H9 (cell line): ENCODE results near the gene DAB1. TPM values are rescaled to one million over a fixed set of nuclear protein-coding genes. Genes with fewer than 3 reads are reported as not detected.

Experiments
- DNase-seq: peaks from one replicate; pipeline ENCODE4 v3.0.0-alpha.2; 2017
- H2AFZ ChIP-seq: one replicate; pipeline ENCODE4 v1.6.1; 2013; ENCODE audit warnings: mild to moderate bottlenecking, low read length, control low read depth, moderate library complexity
- H2AK5ac ChIP-seq: 2 replicates; pipeline ENCODE4 v1.6.1; 2013; ENCODE audit warnings: low read length, control low read depth, mixed read lengths; ENCODE audit not compliant: insufficient read length
- H2BK120ac ChIP-seq: one replicate; pipeline ENCODE4 v1.6.1; 2013; ENCODE audit warnings: low read depth, mild to moderate bottlenecking, low read length, control low read depth, inconsistent platforms; ENCODE audit not compliant: poor library complexity, severe bottlenecking
- H2BK12ac ChIP-seq: 2 replicates; pipeline ENCODE4 v1.6.1; 2013; ENCODE audit warnings: low read length, control low read depth, mixed read lengths, low read depth; ENCODE audit not compliant: insufficient read length
- H2BK15ac ChIP-seq: 2 replicates; pipeline ENCODE4 v1.6.1; 2013; ENCODE audit warnings: low read depth, low read length, control low read depth
- H2BK20ac ChIP-seq: one replicate; pipeline ENCODE4 v1.6.1; 2013; ENCODE audit warnings: low read depth, mild to moderate bottlenecking, low read length, control low read depth, inconsistent platforms; ENCODE audit not compliant: poor library complexity, severe bottlenecking
- H2BK5ac ChIP-seq: 2 replicates; pipeline ENCODE4 v1.6.1; 2013; ENCODE audit warnings: low read length, control low read depth, mixed read lengths; ENCODE audit not compliant: insufficient read length
- H3K14ac ChIP-seq: 2 replicates; pipeline ENCODE4 v1.6.1; 2013; ENCODE audit warnings: low read length, control low read depth; ENCODE audit not compliant: insufficient read depth
- H3K18ac ChIP-seq: 2 replicates; pipeline ENCODE4 v1.6.1; 2013; ENCODE audit warnings: low read depth, mild to moderate bottlenecking, mixed read lengths, low read length, control low read depth; ENCODE audit not compliant: insufficient read length
- H3K23ac ChIP-seq: 2 replicates; pipeline ENCODE4 v1.6.1; 2013; ENCODE audit warnings: low read length, control low read depth, mixed read lengths, low read depth; ENCODE audit not compliant: insufficient read length
- H3K23me2 ChIP-seq: 2 replicates; pipeline ENCODE4 v1.6.1; 2013; ENCODE audit warnings: low read depth, mild to moderate bottlenecking, mixed read lengths, low read length, control low read depth; ENCODE audit not compliant: insufficient read length, poor library complexity, severe bottlenecking
- H3K27ac ChIP-seq: 2 replicates; pipeline ENCODE4 v1.5.1; 2013; ENCODE audit warnings: low read length, control low read depth, mixed read lengths, low read depth; ENCODE audit not compliant: insufficient read length
- H3K27me3 ChIP-seq: 2 replicates; pipeline ENCODE4 v1.6.1; 2013; ENCODE audit warnings: low read length, control low read depth, inconsistent platforms; ENCODE audit not compliant: insufficient read depth
- H3K4ac ChIP-seq: 2 replicates; pipeline ENCODE4 v1.6.1; 2013; ENCODE audit warnings: low read depth, mild to moderate bottlenecking, control low read depth, inconsistent platforms, low read length, moderate library complexity
- H3K4me1 ChIP-seq: 2 replicates; pipeline ENCODE4 v1.6.1; 2013; ENCODE audit warnings: low read length, control low read depth, inconsistent platforms; ENCODE audit not compliant: insufficient read depth
- H3K4me2 ChIP-seq: 2 replicates; pipeline ENCODE4 v1.6.1; 2013; ENCODE audit warnings: low read length, control low read depth, mixed read lengths; ENCODE audit not compliant: insufficient read length, insufficient read depth
- H3K56ac ChIP-seq: 2 replicates; pipeline ENCODE4 v1.6.1; 2013; ENCODE audit warnings: low read depth, mild to moderate bottlenecking, mixed read lengths, low read length, control low read depth; ENCODE audit not compliant: insufficient read length
- H3K79me1 ChIP-seq: 2 replicates; pipeline ENCODE4 v1.6.1; 2013; ENCODE audit warnings: low read depth, mild to moderate bottlenecking, moderate library complexity, low read length, control low read depth, inconsistent platforms; ENCODE audit not compliant: insufficient read depth, poor library complexity, severe bottlenecking
- H3K79me2 ChIP-seq: 2 replicates; pipeline ENCODE4 v1.6.1; 2013; ENCODE audit warnings: low read length, control low read depth, inconsistent platforms; ENCODE audit not compliant: insufficient read depth
- H3K9ac ChIP-seq: 2 replicates; pipeline ENCODE4 v1.6.1; 2013; ENCODE audit warnings: low read length, control low read depth, mixed read lengths; ENCODE audit not compliant: insufficient read length; ENCODE audit errors: extremely low read depth
- H3K9me3 ChIP-seq: one replicate; pipeline ENCODE4 v1.6.1; 2013; ENCODE audit warnings: low read depth, low read length, inconsistent platforms; ENCODE audit not compliant: control insufficient read depth
- H3T11ph ChIP-seq: one replicate; pipeline ENCODE4 v1.6.1; 2013; ENCODE audit warnings: mild to moderate bottlenecking, low read length, control low read depth, inconsistent platforms
- H4K20me1 ChIP-seq: one replicate; pipeline ENCODE4 v1.6.1; 2013; ENCODE audit not compliant: control insufficient read depth, insufficient read length, insufficient read depth
- H4K5ac ChIP-seq: 2 replicates; pipeline ENCODE4 v1.6.1; 2013; ENCODE audit warnings: low read depth, mild to moderate bottlenecking, mixed read lengths, low read length, control low read depth; ENCODE audit not compliant: insufficient read length
- H4K8ac ChIP-seq: replicated peaks from 2 replicates; pipeline ENCODE4 v1.6.1; 2013; ENCODE audit warnings: low read length, control low read depth, mixed read lengths, low read depth; ENCODE audit not compliant: insufficient read length
- H4K91ac ChIP-seq: 2 replicates; pipeline ENCODE4 v1.6.1; 2013; ENCODE audit warnings: low read depth, mild to moderate bottlenecking, moderate library complexity, mixed read lengths, low read length, control low read depth; ENCODE audit not compliant: insufficient read length
- H3K27ac Mint-ChIP-seq, 3 experiments: 2 replicates in 2 of 3; 3 replicates in 1 of 3; pipeline ENCODE4 v1.8.0; 2020 to 2021; ENCODE audit warnings: mixed read lengths in 3 of 3, mild to moderate bottlenecking in 1 of 3, moderate library complexity in 1 of 3
- H3K27me3 Mint-ChIP-seq: 2 replicates; pipeline ENCODE4 v1.8.0; 2021; ENCODE audit warnings: low read depth, mild to moderate bottlenecking, moderate library complexity, mixed read lengths
- H3K36me3 Mint-ChIP-seq, 3 experiments: 2 replicates in 2 of 3; 3 replicates in 1 of 3; pipeline ENCODE4 v1.8.0; 2020 to 2021; ENCODE audit warnings: low read depth in 3 of 3, mixed read lengths in 3 of 3; ENCODE audit not compliant: insufficient read depth in 1 of 3
- H3K4me1 Mint-ChIP-seq, 2 experiments: 2 replicates each; pipeline ENCODE4 v1.8.0; 2020; ENCODE audit warnings: mixed read lengths in 2 of 2
- H3K4me3 Mint-ChIP-seq, 2 experiments: 2 replicates in 1 of 2; 3 replicates in 1 of 2; pipeline ENCODE4 v1.8.0; 2020 to 2021; ENCODE audit warnings: mild to moderate bottlenecking in 2 of 2, mixed read lengths in 2 of 2, moderate library complexity in 1 of 2
- H3K9me3 Mint-ChIP-seq, 2 experiments: 2 replicates in 1 of 2; 3 replicates in 1 of 2; pipeline ENCODE4 v1.8.0; 2020; ENCODE audit warnings: mild to moderate bottlenecking in 2 of 2, mixed read lengths in 2 of 2, moderate library complexity in 1 of 2
- WGBS: extraction: QIAGEN DNeasy Blood & Tissue Kit; methylation state at CpG from one replicate; pipeline ENCODE4 v1.1.7; 2013; ENCODE audit warnings: missing lambda C conversion rate, low lambda C conversion rate, mixed read lengths; ENCODE audit not compliant: insufficient read length; ENCODE audit errors: extremely low coverage; 5-methylcytosine and 5-hydroxymethylcytosine counted together
- total RNA-seq: library from RNA; stranded (reverse); gene quantifications from 2 replicates; pipeline ENCODE4 v1.2.1, GENCODE V29; 2021
- TF ChIP-seq, protein P1 (sequence below): fragments of 200-600 bp; sonication (generic); conservative IDR thresholded peaks from 3 replicates; pipeline ENCODE4 v1.8.0; 2021; ENCODE audit warnings: antibody characterized with exemption, mild to moderate bottlenecking

The DAB1 gene
- total RNA-seq, 1 experiment from 2014 or later = 9.3 TPM

DNA sequence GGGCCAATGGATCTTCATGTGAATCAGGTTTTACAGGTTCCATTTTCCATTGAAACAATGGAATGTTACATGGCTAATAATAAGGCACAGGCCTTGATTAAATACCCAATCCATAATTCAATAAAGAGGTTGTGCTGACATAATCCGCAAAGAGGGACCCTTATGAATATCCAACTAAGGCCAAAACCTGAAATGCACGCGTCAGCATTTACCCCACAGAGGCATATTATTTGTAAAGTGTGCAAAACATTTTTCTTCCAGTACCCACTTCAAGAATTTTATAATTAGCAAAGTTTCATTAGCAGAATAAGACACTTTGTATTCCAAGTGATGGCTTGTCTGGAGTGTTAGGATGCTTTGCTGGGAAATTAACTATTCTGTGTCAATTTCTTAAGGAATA is 237.4 kb downstream of the DAB1 start:
- TF ChIP-seq, protein P1, sequence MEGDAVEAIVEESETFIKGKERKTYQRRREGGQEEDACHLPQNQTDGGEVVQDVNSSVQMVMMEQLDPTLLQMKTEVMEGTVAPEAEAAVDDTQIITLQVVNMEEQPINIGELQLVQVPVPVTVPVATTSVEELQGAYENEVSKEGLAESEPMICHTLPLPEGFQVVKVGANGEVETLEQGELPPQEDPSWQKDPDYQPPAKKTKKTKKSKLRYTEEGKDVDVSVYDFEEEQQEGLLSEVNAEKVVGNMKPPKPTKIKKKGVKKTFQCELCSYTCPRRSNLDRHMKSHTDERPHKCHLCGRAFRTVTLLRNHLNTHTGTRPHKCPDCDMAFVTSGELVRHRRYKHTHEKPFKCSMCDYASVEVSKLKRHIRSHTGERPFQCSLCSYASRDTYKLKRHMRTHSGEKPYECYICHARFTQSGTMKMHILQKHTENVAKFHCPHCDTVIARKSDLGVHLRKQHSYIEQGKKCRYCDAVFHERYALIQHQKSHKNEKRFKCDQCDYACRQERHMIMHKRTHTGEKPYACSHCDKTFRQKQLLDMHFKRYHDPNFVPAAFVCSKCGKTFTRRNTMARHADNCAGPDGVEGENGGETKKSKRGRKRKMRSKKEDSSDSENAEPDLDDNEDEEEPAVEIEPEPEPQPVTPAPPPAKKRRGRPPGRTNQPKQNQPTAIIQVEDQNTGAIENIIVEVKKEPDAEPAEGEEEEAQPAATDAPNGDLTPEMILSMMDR = no peak
- Histone ChIP-seq H3K56ac (no peak overlapping the region), H3K27me3 (no peaks in the 10 kb centered on the region), H4K5ac (no peak overlapping the region), H3K79me1 (no peaks in the 10 kb centered on the region), H3K79me2 (no peaks in the 10 kb centered on the region), H2AFZ (no peak overlapping the region), H3K4me1 (no peaks in the 10 kb centered on the region), H4K8ac (no peak overlapping the region), H2AK5ac (no peak overlapping the region), H3K9ac (no peak overlapping the region), H2BK12ac (no peak overlapping the region), H3T11ph (no peak overlapping the region), H2BK20ac (no peak overlapping the region), H3K14ac (no peak overlapping the region), H4K91ac (no peak overlapping the region), H3K4me2 (no peak overlapping the region), H3K18ac (no peak overlapping the region), H4K20me1 (no peaks in the 10 kb centered on the region), H2BK5ac (no peak overlapping the region), H2BK120ac (no peak overlapping the region), H3K23me2 (no peaks in the 10 kb centered on the region), H3K9me3 (no peaks in the 10 kb centered on the region), H2BK15ac (no peak overlapping the region), H3K23ac (no peak overlapping the region), H3K27ac (no peak overlapping the region), H3K4ac (no peak overlapping the region)
- no CpG with 5 or more reads among the region's 3 CpGs for WGBS
- DNase-seq = no peak
- Mint-ChIP-seq H3K36me3 (no peaks in the 10 kb centered on the region), H3K9me3 (no peaks in the 10 kb centered on the region), H3K4me1 (no peaks in the 10 kb centered on the region), H3K4me3 (no peak overlapping the region), H3K27ac (no peak overlapping the region), H3K27me3 (peaks cover 3% of the 10 kb centered on the region; the same call in 1 of the 2 replicates)
